ENCODE measurements around the gene CBY3. TPM values are rescaled to one million over a fixed set of nuclear protein-coding genes. Genes with fewer than 3 reads are reported as not detected.

Gene CBY3
- polyA plus RNA-seq = 1 to 10 TPM in 1 of 4 donors, under 1 TPM in 1, not detected in 2; 0.07 to 1.0 TPM
- long read RNA-seq, donor 1 = 0 reads
- long read RNA-seq, donor 2 = 0 reads
- long read RNA-seq, donor 3 = 0 reads
- long read RNA-seq, donor 4 = 0 reads
- long read RNA-seq, donor 5 = 0 reads
- long read RNA-seq, donor 6 = 0 reads
- long read RNA-seq, donor 7 = 0 reads
- long read RNA-seq, donor 8 = 0 reads
- long read RNA-seq, donor 9 = 0 reads
- long read RNA-seq, donor 10, partial matches to known transcripts = 239 of 308 reads
- long read RNA-seq, donor 10, other reads (novel, unspliced or antisense) = 69 of 308 reads

GRCh38 chr5:179680780-179681401 lies at the start of gene CBY3:
Gene CBY3 (minus strand): TSS chr5:179681034. CDS start chr5:179680918, 116 bp downstream.
- peaks cover 0 to 13% (median 2%) of the 10 kb centered on the region in 3 donors for H3K4me1 ChIP-seq (ENCODE audit: control insufficient read depth in 3 of 3, insufficient read depth in 2 of 3, low read depth in 1 of 3, low read length in 2 of 3)
- no peaks in the 10 kb centered on the region for H3K27me3 ChIP-seq (ENCODE audit: control insufficient read depth in 3 of 3, insufficient read depth in 3 of 3, low read length in 3 of 3)
- peaks cover 0 to 5% (median 0%) of the 10 kb centered on the region in 3 donors for H3K36me3 ChIP-seq (ENCODE audit: control insufficient read depth in 3 of 3, insufficient read depth in 2 of 3, low read depth in 1 of 3, low read length in 3 of 3)
- H3K9me3 ChIP-seq (ENCODE audit: control insufficient read depth in 2 of 2, insufficient read depth in 1 of 2, low read depth in 1 of 2, low read length in 1 of 2) = peaks cover 0 to 4% of the 10 kb centered on the region in 2 donors
- FAIRE-seq = no peak
- 87 to 95% (median 92%) methylated on average over 5 of the region's 5 CpGs for WGBS, 3 donors
- H3K27ac ChIP-seq (ENCODE audit: low read depth in 1 of 3, low read length in 2 of 3) = no peak within 1 kb of the TSS
- H3K4me3 ChIP-seq (ENCODE audit: low read depth in 1 of 3, low read length in 3 of 3) = no peak within 1 kb of the TSS
- no peak for DNase-seq

DNA sequence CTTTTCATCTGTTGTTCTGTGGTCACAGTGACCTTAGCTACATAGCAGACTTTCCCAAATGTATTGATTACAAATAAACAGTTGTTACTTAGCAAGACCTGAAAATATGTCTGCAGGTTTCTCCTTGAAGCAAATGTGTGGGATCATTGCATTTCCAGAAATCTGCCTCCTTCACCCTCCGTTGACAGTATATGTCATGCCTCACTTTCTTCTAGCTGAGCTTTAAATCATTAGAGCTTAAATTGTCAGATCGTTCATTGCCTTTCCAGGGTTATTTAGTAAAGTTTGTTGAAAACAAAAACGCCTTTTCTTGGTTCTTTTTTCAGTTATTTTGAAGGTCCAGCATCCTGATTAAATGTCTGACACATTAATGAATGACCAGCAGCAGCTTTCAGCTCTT lies 49.5 kb upstream of the CBY3 start:
- no peaks in the 10 kb centered on the region for H3K27me3 ChIP-seq (ENCODE audit: control insufficient read depth in 3 of 3, insufficient read depth in 3 of 3, low read length in 3 of 3)
- FAIRE-seq = no peak
- WGBS, 3 donors = 70 to 79% (median 78%) methylated on average over 3 of the region's 3 CpGs

DNA sequence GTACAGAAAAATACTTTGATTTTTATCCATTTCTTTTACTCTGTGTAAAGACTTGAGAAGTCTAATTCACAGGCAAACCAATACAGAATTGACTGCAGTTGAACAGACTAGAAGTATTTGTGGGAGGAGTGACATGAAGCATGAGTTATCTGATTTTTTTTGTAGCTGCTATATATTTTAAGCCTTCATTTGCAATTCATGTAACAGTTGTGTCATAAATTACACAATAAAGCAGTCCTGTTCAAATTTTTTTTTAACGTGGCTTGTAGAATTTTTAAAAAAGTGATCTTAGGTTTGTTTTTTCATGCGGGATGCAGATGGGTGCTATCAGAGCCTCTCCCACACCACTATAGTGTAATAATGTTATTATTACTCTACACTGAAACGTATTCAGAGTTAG lies 48.9 kb upstream of the CBY3 start:
- Histone ChIP-seq H3K36me3 (ENCODE audit: control insufficient read depth in 3 of 3, insufficient read depth in 2 of 3, low read depth in 1 of 3, low read length in 3 of 3) (peaks cover 17 to 26% (median 17%) of the 10 kb centered on the region in 3 donors), H3K27me3 (ENCODE audit: control insufficient read depth in 3 of 3, insufficient read depth in 3 of 3, low read length in 3 of 3) (no peaks in the 10 kb centered on the region), H3K27ac (ENCODE audit: low read depth in 1 of 3, low read length in 2 of 3) (no peak overlapping the region), H3K9me3 (ENCODE audit: control insufficient read depth in 2 of 2, insufficient read depth in 1 of 2, low read depth in 1 of 2, low read length in 1 of 2) (no peaks in the 10 kb centered on the region), H3K4me3 (ENCODE audit: low read depth in 1 of 3, low read length in 3 of 3) (no peak overlapping the region), H3K4me1 (ENCODE audit: control insufficient read depth in 3 of 3, insufficient read depth in 2 of 3, low read depth in 1 of 3, low read length in 2 of 3) (peaks cover 0 to 6% (median 0%) of the 10 kb centered on the region in 3 donors)
- 66 to 77% (median 76%) methylated on average over 3 of the region's 3 CpGs for WGBS, 3 donors
- FAIRE-seq (no peak), DNase-seq (no peak)

More for the DNA sequence above, 49.5 kb upstream of the CBY3 start:
- H3K9me3 ChIP-seq (ENCODE audit: control insufficient read depth in 2 of 2, insufficient read depth in 1 of 2, low read depth in 1 of 2, low read length in 1 of 2) = no peaks in the 10 kb centered on the region
- no peak overlapping the region for H3K4me3 ChIP-seq (ENCODE audit: low read depth in 1 of 3, low read length in 3 of 3)
- DNase-seq = no peak
- peaks cover 13 to 24% (median 15%) of the 10 kb centered on the region in 3 donors for H3K36me3 ChIP-seq (ENCODE audit: control insufficient read depth in 3 of 3, insufficient read depth in 2 of 3, low read depth in 1 of 3, low read length in 3 of 3)
- H3K27ac ChIP-seq (ENCODE audit: low read depth in 1 of 3, low read length in 2 of 3) = no peak overlapping the region
- H3K4me1 ChIP-seq (ENCODE audit: control insufficient read depth in 3 of 3, insufficient read depth in 2 of 3, low read depth in 1 of 3, low read length in 2 of 3) = peaks cover 0 to 8% (median 0%) of the 10 kb centered on the region in 3 donors

DNA sequence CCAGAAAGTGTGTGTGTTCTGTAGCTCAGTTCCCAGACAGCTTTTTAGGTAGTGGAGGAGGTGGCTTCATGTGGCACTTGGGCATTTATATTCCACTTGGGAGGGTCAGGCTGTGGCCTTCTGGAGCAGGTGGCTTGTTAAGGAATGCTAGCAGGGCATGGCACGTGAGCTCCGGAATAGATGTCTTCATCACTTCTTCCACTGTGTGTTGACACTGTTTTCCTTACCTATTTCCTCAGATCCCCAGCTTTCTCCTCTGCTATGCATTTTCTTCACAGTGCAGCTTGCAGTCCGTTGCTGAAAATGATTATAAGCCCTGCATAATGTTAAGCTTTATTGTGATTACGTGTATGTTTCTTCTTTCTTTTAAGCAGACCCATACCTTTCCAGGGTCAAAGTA lies 48.5 kb upstream of the CBY3 start:
- Histone ChIP-seq H3K4me3 (ENCODE audit: low read depth in 1 of 3, low read length in 3 of 3) (no peak overlapping the region), H3K9me3 (ENCODE audit: control insufficient read depth in 2 of 2, insufficient read depth in 1 of 2, low read depth in 1 of 2, low read length in 1 of 2) (no peaks in the 10 kb centered on the region), H3K4me1 (ENCODE audit: control insufficient read depth in 3 of 3, insufficient read depth in 2 of 3, low read depth in 1 of 3, low read length in 2 of 3) (peaks cover 0 to 2% (median 0%) of the 10 kb centered on the region in 3 donors), H3K27me3 (ENCODE audit: control insufficient read depth in 3 of 3, insufficient read depth in 3 of 3, low read length in 3 of 3) (no peaks in the 10 kb centered on the region), H3K36me3 (ENCODE audit: control insufficient read depth in 3 of 3, insufficient read depth in 2 of 3, low read depth in 1 of 3, low read length in 3 of 3) (peaks cover 19 to 25% (median 19%) of the 10 kb centered on the region in 3 donors), H3K27ac (ENCODE audit: low read depth in 1 of 3, low read length in 2 of 3) (no peak overlapping the region)
- WGBS, 3 donors = 20 to 68% (median 57%) methylated on average over 4 of the region's 4 CpGs
- FAIRE-seq (no peak), DNase-seq (no peak)

GRCh38 chr5:179727106-179727505 lies 46.3 kb upstream of the CBY3 start:
- 85 to 91% (median 85%) methylated on average over 6 of the region's 6 CpGs for WGBS, 3 donors
- H3K4me1 ChIP-seq (ENCODE audit: control insufficient read depth in 3 of 3, insufficient read depth in 2 of 3, low read depth in 1 of 3, low read length in 2 of 3) = no peaks in the 10 kb centered on the region
- FAIRE-seq = no peak

GRCh38 chr5:179724163-179724562 lies 43.3 kb upstream of the CBY3 start:
- FAIRE-seq = no peak
- H3K36me3 ChIP-seq (ENCODE audit: control insufficient read depth in 3 of 3, insufficient read depth in 2 of 3, low read depth in 1 of 3, low read length in 3 of 3) = peaks cover 34 to 50% (median 36%) of the 10 kb centered on the region in 3 donors

More at GRCh38 chr5:179727106-179727505, 46.3 kb upstream of the CBY3 start:
- H3K27me3 ChIP-seq (ENCODE audit: control insufficient read depth in 3 of 3, insufficient read depth in 3 of 3, low read length in 3 of 3) = no peaks in the 10 kb centered on the region
- no peak overlapping the region for H3K27ac ChIP-seq (ENCODE audit: low read depth in 1 of 3, low read length in 2 of 3)
- no peak overlapping the region for H3K4me3 ChIP-seq (ENCODE audit: low read depth in 1 of 3, low read length in 3 of 3)
- H3K36me3 ChIP-seq (ENCODE audit: control insufficient read depth in 3 of 3, insufficient read depth in 2 of 3, low read depth in 1 of 3, low read length in 3 of 3) = peaks cover 24 to 33% (median 31%) of the 10 kb centered on the region in 3 donors
- no peak for DNase-seq
- no peaks in the 10 kb centered on the region for H3K9me3 ChIP-seq (ENCODE audit: control insufficient read depth in 2 of 2, insufficient read depth in 1 of 2, low read depth in 1 of 2, low read length in 1 of 2)

DNA sequence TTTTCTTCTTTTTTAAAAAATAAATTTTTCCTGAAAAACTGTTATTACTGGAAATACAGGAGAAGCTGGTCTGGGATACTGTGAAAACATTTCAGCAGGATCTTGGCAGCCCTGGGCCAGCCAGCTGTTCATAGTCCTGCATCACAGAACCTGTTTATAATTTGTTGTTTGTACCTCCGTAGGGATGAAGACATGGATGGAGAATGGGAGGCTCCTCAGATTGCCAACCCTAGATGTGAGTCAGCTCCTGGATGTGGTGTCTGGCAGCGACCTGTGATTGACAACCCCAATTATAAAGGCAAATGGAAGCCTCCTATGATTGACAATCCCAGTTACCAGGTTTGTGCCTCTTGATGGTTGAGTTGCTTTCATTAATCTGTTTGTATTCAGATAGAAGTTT lies 39.4 kb upstream of the CBY3 start:
- peaks cover 25 to 55% (median 30%) of the 10 kb centered on the region in 3 donors for H3K36me3 ChIP-seq (ENCODE audit: control insufficient read depth in 3 of 3, insufficient read depth in 2 of 3, low read depth in 1 of 3, low read length in 3 of 3)

More at GRCh38 chr5:179724163-179724562, 43.3 kb upstream of the CBY3 start:
- no peak overlapping the region for H3K27ac ChIP-seq (ENCODE audit: low read depth in 1 of 3, low read length in 2 of 3)
- no peaks in the 10 kb centered on the region for H3K4me1 ChIP-seq (ENCODE audit: control insufficient read depth in 3 of 3, insufficient read depth in 2 of 3, low read depth in 1 of 3, low read length in 2 of 3)
- 90 to 94% (median 91%) methylated on average over 4 of the region's 4 CpGs for WGBS, 3 donors
- H3K4me3 ChIP-seq (ENCODE audit: low read depth in 1 of 3, low read length in 3 of 3) = no peak overlapping the region
- no peak for DNase-seq
- H3K9me3 ChIP-seq (ENCODE audit: control insufficient read depth in 2 of 2, insufficient read depth in 1 of 2, low read depth in 1 of 2, low read length in 1 of 2) = no peaks in the 10 kb centered on the region
- no peaks in the 10 kb centered on the region for H3K27me3 ChIP-seq (ENCODE audit: control insufficient read depth in 3 of 3, insufficient read depth in 3 of 3, low read length in 3 of 3)

DNA sequence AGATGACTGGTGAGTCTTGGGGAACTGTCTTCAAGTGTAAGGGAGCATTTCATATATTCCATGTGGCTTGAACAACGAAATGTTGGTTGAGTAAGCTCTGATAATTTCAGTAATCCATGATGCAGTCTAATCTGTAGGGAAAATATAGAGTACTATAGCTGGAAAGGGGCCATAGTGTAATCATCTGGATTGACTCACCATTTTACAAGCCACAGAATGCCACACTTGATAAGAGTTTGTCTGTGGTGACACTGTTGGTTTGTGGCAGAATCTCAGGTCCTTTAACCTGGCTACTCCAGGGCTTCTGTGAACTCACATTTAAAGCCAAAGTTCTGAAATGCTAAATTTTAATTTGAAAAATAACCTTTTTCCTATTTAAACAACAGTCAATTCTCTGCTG lies 35.5 kb upstream of the CBY3 start:
- Histone ChIP-seq H3K27me3 (ENCODE audit: control insufficient read depth in 3 of 3, insufficient read depth in 3 of 3, low read length in 3 of 3) (no peaks in the 10 kb centered on the region), H3K4me1 (ENCODE audit: control insufficient read depth in 3 of 3, insufficient read depth in 2 of 3, low read depth in 1 of 3, low read length in 2 of 3) (no peaks in the 10 kb centered on the region), H3K4me3 (ENCODE audit: low read depth in 1 of 3, low read length in 3 of 3) (no peak overlapping the region), H3K36me3 (ENCODE audit: control insufficient read depth in 3 of 3, insufficient read depth in 2 of 3, low read depth in 1 of 3, low read length in 3 of 3) (peaks cover 10 to 73% (median 14%) of the 10 kb centered on the region in 3 donors), H3K27ac (ENCODE audit: low read depth in 1 of 3, low read length in 2 of 3) (peak overlapping the region in 1 of 3 donors; percentile 37), H3K9me3 (ENCODE audit: control insufficient read depth in 2 of 2, insufficient read depth in 1 of 2, low read depth in 1 of 2, low read length in 1 of 2) (no peaks in the 10 kb centered on the region)
- FAIRE-seq = no peak
- WGBS, 3 donors = 15 to 71% (median 62%) methylated on average over 1 of the region's 1 CpG
- DNase-seq = peak in 1 of 2 donors; percentile 66

More for the DNA sequence above, 39.4 kb upstream of the CBY3 start:
- H3K27me3 ChIP-seq (ENCODE audit: control insufficient read depth in 3 of 3, insufficient read depth in 3 of 3, low read length in 3 of 3) = no peaks in the 10 kb centered on the region
- no peak overlapping the region for H3K27ac ChIP-seq (ENCODE audit: low read depth in 1 of 3, low read length in 2 of 3)
- no peaks in the 10 kb centered on the region for H3K4me1 ChIP-seq (ENCODE audit: control insufficient read depth in 3 of 3, insufficient read depth in 2 of 3, low read depth in 1 of 3, low read length in 2 of 3)
- WGBS, 3 donors = 81 to 92% (median 86%) methylated on average over 2 of the region's 2 CpGs
- FAIRE-seq = no peak
- no peak overlapping the region for H3K4me3 ChIP-seq (ENCODE audit: low read depth in 1 of 3, low read length in 3 of 3)
- H3K9me3 ChIP-seq (ENCODE audit: control insufficient read depth in 2 of 2, insufficient read depth in 1 of 2, low read depth in 1 of 2, low read length in 1 of 2) = no peaks in the 10 kb centered on the region
- no peak for DNase-seq

Data from small intestine (tissue), 16 donors.